22Rv1 (cell line): ENCODE results near the gene TMTC4.

Experiments used
- H3K27ac ChIP-seq: fragments of 450-650 bp; 2 replicates; pipeline ENCODE4 v1.5.1; 2017
- ZFX ChIP-seq: fragments of 450-650 bp; IDR thresholded peaks from 2 replicates; pipeline ENCODE4 v1.6.1; 2017; ENCODE audit warnings: antibody characterized with exemption, borderline replicate concordance
- TF ChIP-seq, protein P1 (sequence below): fragments of 450-650 bp; IDR thresholded peaks from 2 replicates; pipeline ENCODE4 v1.5.1; 2017; ENCODE audit warnings: mild to moderate bottlenecking

The TMTC4 gene

GRCh38 chr13:100637380-100637779, 37.2 kb downstream of the TMTC4 start:
- no peak overlapping the region for H3K27ac ChIP-seq
- TF ChIP-seq, protein P1, sequence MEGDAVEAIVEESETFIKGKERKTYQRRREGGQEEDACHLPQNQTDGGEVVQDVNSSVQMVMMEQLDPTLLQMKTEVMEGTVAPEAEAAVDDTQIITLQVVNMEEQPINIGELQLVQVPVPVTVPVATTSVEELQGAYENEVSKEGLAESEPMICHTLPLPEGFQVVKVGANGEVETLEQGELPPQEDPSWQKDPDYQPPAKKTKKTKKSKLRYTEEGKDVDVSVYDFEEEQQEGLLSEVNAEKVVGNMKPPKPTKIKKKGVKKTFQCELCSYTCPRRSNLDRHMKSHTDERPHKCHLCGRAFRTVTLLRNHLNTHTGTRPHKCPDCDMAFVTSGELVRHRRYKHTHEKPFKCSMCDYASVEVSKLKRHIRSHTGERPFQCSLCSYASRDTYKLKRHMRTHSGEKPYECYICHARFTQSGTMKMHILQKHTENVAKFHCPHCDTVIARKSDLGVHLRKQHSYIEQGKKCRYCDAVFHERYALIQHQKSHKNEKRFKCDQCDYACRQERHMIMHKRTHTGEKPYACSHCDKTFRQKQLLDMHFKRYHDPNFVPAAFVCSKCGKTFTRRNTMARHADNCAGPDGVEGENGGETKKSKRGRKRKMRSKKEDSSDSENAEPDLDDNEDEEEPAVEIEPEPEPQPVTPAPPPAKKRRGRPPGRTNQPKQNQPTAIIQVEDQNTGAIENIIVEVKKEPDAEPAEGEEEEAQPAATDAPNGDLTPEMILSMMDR, result no peak
- TF ChIP-seq ZFX, result no peak

- H3K27ac ChIP-seq, result no peak overlapping the region
- TF ChIP-seq ZFX, result no peak
- TF ChIP-seq, protein P1, result no peak
These were observed 38.2 kb downstream of the TMTC4 start for GRCh38 chr13:100636441-100636840.

DNA sequence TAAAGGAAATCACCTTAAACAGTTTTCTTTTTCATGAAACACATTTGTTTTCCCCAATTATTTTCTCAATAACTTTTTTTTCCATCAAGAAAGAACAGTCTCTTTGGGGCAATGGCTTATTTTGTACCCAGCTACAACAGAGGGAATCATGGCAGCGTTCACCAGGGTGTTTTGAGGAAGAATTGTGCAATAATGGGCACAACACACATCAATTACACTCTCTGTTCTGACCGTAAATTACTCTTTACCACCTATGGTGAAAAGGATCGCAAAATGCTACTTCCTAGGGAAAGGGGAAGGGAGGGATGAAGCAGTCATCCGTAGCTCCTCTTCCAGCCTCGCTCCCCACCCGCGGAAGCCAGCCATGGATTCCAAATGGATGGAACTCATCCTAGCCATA, 38.6 kb downstream of the TMTC4 start:
- H3K27ac ChIP-seq, result no peak overlapping the region
- no peak for TF ChIP-seq ZFX
- TF ChIP-seq, protein P1, result no peak

- no peak overlapping the region for H3K27ac ChIP-seq
- TF ChIP-seq, protein P1, result no peak
- TF ChIP-seq ZFX, result no peak
These were observed 39.9 kb downstream of the TMTC4 start for GRCh38 chr13:100634696-100635095.

DNA sequence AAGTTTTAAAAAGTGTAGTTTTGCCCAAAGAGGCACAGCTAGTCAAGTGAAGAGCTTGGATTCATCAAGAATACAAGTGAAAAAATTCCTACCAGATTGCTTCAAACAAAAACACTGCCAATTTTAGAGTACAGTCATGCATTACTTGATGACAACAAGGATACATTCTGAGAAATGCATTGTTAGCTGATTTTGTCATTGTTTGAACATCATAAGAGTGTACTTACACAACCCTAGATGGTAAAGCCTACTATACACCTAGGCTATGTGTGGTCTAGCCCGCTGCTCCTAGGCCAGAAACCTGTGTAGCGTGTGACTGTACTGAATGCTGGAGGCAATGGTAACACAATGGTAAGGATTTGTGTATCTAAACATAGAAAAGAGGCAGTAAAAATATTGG, 41.1 kb downstream of the TMTC4 start:
- H3K27ac ChIP-seq, result no peak overlapping the region
- TF ChIP-seq ZFX, result no peak
- TF ChIP-seq, protein P1, result no peak

GRCh38 chr13:100630555-100630954, 44.0 kb downstream of the TMTC4 start:
- H3K27ac ChIP-seq, result no peak overlapping the region
- no peak for TF ChIP-seq ZFX
- TF ChIP-seq, protein P1, result no peak

- no peak overlapping the region for H3K27ac ChIP-seq
- TF ChIP-seq, protein P1, result no peak
- no peak for TF ChIP-seq ZFX
These were observed 47.5 kb downstream of the TMTC4 start for GRCh38 chr13:100627120-100627519.
